Stimulated activated CD4-positive, alpha-beta T cell treated with anti-CD3 and anti-CD28 coated beads, Interleukin-1b, Interleukin-23, amount 100 ng/mL, for 24 hours (primary cell): ENCODE results near the gene CD82.
"Not testable (repeated sequence)": the region's sequence is repeated elsewhere in the genome, so short reads cannot be mapped to it uniquely, and the experiment has no call there.

Experiments
- DNase-seq, 4 experiments: peaks; one replicate each; pipeline ENCODE4 v3.0.0-alpha.2; 2020; ENCODE audit warnings: low read depth in 4 of 4, low spot score in 1 of 4

The CD82 gene

DNA sequence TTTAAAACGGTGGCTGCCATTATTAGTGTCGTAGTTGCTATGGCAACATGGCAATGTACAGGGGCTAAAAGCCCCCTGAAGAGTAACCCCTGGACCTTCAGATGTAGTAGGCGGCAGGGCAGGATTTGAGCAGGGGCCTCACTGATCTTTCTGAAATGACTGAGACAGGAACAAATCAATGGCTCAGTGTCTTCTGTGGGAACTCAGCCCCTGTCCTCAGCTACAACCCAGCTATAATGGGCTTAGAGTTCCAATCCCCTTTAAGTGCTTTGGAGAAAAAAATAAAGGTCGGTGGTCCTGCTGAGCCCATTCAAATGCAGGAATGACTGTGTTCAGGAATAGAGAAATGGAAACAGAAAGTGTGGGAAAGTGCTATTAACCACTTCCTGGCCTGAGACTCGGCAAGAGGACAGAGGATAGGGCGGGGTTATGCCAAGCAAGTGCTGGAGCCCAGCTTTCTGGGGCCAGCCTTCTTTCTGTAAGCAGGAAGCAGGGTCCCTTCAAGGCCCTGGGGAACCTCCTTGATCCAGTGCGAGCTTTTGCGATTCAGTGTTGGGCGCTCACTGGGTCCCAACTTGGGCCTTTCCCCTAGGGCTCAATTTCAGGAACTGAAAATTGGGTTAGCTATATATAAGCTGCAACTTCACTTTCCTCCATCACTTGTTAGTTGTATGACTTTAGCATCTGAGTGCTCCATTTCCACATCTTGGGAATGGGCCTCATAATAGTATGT is 6.1 kb upstream of the CD82 start:
- DNase-seq: no peak

DNA sequence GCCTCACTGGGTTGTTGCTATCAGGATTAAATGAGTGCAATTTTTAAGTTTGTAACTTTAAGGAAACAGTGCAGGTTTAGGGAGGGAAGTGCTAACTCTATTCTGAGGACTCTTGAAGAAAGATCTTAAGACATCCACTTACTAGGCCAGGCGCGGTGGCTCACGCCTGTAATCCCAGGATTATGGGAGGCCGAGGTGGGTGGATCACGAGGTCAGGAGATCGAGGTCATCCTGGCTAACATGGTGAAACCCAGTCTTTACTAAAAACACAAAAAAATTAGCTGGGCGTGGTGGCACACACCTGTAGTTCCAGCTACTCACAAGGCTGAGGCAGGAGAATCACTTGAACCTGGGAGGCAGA is 5.5 kb upstream of the CD82 start:
- not testable (repeated sequence) for DNase-seq

DNA sequence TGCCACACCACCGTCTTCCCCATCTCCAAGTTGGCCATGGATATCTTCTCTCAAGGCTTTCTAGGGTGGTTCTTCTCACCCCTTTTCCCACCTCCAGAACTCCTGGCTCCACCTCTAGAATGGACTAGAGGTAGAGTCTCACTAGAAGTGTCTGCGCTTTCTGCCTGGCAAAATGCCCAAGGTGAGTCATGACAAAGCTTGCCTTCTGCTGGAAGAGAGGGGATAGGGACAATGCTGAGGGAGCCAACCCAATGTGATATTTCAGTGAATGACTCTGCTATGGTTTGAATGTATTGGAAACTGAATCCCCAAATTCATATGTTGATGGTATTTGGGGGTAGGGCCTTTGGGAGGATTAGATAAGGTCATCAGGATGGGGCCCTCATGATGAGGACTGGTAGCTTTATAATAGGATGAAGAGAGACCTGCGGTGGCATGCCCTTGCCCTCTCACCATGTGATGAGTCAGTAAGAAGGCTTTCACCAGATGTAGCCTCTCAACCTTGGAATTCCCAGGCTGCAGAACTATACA is 4.1 kb upstream of the CD82 start:
- no peak for DNase-seq

DNA sequence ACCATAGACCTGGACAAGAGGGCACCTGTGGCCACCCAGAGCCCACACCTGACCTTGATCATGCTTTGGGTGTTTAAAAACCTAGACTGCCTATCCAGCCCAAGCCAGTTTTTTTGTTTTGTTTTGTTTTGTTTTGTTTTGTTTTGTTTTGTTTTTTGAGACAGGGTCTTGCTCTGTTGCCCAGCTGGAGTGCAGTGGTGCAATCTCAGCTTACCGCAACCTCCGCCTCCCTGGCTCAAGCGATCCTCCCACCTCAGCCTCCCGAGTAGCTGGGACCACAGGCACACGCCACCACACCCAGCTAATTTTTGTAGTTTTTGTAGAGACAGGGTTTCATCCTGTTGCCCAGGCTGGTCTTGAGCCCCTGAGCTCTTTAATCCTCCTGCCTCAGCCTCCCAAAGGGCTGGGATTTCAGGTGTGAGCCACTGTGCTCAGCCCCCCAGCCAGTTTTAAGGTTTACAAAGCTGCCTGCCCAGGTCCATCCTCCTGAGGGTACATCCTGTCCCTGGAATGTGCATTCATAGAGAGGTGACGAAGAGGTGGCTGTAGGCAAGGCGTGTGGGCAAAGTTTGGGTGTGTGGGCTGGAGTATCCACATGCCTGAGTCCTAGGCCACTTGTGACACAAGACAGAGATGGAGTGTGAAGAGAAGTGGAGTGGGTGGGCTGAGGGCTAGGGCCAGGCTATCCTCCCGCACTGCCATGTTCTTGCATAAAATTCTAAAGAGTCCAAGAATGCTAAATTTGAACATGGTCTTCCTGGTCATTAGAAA is 3.3 kb upstream of the CD82 start:
- no peak for DNase-seq

DNA sequence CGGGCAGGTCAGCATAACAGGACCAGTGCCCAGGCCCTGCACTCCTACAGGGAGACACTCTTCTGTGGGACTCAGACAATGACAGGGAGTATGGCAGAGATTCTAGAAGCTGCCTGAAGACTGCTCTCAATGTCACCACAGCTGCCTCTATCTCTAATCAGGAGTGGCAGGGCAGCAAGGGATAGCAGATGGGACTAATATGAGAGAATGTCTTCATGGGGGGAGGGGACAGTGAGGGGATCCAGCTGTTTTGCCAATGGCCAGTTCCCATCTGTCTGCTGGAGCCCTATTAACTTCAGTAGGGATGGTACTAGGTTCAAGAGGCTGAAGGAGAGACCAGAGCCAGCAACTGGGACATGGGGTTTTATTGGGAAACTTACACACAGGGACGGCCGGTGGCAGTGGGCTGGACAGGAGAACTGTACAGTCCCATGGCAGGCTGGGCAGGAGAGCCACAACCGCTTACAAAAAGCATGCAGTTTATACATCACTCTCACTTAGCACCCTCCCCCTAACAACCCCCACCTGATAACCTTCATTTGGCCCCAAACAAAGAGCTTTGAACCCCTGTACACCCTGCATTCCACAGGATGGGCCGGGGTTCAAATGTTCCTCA is 2.5 kb upstream of the CD82 start:
- no peak for DNase-seq

DNA sequence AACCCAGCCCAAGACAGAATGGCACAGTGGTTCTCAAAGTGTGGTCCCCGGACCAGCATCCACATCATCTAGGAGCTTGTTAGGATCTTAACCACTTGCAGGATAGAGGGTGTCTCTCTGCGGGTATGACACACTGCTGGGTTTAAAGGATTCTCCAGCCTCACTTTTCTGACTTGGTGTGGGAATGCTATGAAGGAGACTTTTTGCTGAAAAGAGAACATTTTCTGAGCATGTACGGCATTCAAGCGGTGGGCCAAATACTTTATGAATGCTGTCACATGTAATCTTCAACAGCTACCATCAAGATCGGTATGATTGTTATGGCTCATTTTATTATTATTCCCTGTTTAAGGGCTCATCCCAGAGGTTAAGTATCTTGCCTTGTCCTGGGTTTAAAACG is 1.8 kb upstream of the CD82 start:
- no peak for DNase-seq

DNA sequence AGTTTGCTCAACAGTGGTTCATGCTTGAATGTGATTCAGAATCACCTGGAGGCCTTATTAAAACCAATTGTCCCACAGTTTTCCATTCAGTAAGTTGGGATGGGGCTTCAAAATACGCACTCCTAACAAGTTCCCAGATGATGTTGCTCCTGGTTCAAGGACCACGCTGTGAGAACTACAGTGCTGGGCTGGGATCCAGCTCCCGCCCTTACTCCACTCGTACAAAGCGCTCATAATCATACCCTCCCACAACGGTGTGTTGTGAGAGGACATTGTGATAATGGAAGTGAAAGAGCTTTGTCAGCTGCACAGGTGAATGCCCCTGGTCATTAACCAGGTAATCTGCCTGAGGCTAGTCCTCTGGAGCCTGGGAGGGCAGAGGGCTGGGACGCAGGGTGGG is 1.3 kb upstream of the CD82 start:
- DNase-seq: no peak

DNA sequence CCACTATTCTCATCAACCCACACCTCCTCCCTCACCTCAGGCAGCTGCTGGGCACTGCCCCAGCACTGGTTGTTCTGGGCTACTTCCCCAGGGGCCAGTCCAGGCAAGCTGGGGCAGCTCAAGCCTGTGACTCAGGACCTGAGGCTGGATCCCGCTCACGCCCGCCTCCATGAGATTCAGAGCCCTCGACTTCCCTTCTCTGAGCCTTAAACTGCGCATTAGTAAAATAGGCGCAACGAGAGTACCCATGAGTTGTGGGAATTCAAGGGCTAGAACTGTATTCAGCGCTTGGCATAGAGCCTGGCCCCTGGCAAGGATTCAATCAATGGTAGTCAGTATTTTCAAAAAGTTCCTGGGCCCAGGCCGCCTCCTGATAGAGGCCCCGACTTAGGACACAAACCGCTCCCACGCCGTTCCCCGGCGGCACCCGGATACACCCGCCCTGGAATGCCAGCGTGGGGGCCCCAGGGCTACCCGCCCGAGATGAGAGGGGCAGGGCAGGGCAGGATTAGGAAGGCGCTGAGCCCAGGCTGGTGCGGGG is 723 bp upstream of the CD82 start:
- DNase-seq: no peak

DNA sequence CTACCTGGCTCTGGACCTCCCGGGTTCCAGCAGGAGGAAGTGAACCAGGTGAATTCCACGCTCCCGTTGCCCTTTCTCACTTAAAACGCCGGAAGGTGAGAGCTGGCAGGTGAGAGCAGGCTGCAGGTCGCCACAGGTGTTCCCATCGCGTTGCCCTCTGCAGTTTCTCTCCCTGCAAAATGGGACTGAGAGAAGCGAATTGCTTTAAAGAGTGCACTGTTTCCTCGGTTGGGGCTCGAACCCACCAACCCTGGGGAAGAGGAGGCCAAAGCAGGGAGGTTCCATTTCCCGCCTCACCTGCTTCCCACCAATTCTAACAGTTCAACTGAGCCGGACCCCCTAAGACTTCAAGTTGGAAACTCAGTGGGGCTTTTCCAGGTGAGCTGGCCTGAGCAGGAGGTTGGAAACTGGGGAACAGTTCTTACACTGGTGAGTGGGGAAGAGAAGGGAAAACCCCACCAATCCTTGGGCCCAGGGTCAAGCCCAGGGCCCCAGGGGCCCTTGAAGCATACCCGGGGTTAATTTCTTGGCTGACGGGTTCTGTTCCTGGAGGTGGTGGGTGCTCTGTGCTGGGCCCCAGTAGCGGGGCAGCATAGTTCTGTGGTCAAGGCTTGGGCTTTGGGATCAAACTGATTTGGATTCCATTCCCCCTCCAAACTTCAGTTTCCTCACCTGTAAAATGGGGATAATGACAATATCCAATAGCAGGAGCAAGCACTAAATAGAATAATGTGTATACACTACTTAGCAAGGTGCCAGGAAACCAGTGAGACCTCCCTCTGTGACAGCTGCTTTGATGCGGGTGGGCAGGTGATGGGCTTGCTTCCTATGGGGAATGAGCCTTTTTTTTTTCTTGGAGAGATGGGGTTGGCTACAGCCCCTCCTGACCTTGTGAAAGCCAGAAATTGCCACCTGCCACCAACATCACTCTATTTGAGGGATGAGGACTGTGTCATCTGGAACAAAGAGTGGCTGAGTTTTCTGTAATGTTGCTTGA is 788 bp downstream of the CD82 start:
- DNase-seq: no peak

DNA sequence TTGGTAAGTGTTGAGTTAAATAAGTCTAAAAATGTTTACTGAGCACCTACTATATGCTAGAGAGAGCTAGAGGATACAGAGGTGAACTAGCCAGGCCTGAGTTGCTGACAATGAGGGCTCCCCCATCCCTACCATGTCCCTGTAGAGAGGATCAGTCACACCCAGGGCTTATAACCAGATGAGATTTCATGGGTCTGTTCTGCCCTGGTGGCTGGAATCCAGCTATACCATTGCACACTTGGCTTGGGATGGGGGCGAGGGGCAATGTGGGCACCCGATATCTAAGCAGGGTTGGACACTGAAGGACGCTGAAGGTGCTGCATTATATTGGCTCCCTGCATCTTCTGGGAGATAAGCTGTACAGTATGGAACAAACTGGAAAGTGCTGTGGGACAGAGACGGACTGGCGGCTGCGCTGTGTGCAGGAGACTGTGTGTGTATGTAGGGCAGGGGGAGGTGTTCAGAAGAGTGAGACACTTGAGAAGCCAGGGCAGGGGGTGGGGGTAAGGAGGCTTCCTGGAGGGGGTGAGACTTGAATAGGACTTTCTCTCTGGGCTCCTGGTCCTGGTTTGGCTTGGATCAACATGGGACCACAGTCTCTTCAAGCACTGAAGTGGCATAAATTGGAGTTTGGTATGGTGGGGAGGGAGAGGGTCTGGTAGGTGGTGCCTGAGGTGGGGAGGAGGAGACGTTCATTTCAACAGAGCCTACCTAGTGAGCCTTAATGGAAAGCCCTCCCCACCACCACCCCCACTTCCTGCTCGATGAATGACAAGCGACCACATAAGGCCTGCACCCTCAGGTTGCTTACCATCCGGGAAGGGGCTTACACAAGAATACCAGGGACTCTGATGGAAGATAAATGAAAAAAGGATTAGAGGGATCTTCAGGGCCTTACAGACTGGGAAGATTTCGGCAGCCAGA is 1.8 kb downstream of the CD82 start:
- DNase-seq: no peak

DNA sequence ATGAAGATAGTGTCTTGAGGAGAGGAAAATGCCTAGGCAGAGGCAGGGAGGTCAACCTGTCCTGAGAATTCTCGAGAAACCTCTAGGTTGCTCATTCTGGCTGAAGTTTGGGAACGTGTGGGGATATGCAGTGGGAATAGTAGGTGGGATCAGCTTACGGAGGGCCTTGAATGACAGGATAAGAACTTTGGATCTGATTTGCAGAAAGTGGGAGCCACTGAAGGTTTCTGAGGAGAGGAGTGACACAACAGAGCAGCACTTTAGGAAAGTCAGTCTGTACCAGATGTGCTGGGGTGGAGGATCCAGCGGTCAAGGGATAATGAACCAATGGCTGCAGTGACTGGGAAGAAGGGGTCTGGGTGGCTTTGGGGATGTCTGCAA is 2.4 kb downstream of the CD82 start:
- DNase-seq: no peak

DNA sequence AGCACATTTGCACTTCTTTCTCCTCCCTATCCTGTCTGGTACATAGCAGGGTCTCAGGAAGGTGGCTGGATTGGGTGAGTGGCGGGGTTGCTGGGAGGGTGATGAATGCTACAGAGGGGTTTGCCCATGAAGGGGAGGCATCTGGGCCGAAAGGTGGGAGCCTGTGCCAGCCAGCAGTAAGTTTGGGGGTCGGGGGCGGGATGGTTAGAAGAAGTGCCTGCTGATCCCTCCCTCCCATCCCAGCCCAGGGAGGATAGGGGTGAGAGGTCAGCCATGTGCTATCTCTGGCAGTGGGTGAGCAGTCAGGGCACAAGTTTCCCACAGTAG is 2.8 kb downstream of the CD82 start:
- DNase-seq: no peak

DNA sequence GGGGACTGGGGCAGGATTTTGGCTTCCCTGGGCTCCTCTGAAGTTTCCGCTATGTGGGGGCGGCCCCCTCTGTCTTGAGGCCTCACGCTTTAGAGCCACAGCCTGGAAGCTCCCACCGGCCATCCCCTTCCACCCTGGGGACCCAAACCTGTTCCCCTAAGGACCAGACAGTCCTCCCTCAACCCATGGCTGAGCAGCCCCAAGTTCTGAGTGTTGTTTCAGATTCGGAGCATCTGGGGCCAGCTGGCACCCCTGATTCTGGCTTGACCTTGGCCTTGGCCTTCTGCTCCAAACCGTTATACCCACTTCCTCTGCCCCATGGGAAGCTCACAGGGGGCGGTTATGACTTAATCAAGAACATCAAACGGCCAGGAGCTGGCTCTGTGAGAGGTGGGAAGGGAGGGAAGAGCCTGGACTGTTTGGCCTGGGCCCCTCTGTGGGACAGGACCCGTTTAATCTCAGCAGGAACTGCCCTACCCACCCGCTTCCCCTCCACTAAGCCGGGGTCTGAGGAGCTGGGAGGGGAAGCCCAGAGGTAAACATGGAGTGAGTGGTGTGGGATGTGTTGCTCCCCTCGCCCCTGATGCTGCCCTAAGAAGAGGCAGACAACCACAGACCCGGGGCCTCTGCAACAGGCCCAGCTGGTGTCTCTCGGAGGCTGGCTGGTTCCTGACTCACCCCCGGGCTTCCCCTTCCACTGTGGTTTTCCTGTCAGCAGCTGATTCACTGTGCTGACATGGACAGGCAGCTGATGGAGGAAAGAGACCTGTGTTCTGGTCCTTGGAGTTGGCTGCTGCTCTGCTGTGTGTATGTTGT is 3.4 kb downstream of the CD82 start:
- peak; percentile 65 to 89 (median 74) for DNase-seq

DNA sequence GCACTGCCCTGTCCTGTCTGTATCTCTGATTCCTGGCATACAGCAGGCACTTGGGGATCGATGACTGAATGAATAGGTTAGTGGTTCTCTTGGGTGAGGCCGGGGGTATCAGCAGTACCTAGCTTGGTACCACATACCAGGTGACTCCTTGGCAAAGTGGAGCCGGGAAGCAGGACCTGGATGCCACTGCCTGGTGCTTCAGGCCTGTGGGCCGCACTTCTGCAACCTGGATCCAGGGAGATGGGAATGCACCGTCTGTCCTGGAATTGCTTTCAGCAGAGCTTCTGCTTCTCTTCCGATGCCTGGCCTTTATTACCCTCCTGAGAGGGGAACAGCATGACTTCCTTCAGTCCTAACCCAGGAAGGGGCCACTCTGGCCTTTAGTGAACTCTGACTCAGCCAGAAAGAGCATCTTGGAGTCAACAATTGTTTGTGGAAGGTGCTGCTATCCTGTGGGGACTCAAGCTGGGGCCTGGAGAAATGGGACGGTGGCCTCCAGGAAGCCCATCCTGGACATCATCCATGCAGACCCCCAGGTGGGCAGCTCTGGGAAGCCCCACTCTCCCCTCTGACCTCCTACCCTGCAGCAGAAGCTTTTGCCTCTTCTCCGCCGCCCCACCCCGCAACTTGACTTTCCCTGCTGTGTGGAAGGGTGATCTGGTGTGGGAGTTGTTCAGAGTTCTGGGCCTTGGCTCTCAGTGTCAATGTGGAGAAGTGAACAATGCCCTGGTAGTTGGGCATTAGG is 5.1 kb downstream of the CD82 start:
- DNase-seq: no peak

DNA sequence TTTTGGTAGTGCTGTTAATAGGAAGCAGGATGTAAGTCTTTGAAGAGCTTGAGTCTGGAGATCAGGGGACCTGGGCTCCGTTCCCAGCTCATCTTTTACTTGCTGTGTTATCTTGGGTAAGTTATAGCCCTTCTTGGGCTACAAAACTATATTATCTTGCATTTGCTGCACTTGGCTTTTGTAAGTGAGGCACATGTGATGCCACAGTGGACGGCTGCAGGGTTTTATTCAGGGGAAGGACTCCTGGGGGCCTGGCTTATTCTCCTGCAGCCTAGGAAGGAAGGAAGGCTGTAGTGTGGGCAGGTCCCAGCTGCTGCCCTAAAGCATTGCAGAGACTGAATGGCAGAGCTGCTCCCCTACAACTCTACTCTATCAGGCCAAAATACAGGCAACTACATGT is 6.4 kb downstream of the CD82 start:
- no peak for DNase-seq

DNA sequence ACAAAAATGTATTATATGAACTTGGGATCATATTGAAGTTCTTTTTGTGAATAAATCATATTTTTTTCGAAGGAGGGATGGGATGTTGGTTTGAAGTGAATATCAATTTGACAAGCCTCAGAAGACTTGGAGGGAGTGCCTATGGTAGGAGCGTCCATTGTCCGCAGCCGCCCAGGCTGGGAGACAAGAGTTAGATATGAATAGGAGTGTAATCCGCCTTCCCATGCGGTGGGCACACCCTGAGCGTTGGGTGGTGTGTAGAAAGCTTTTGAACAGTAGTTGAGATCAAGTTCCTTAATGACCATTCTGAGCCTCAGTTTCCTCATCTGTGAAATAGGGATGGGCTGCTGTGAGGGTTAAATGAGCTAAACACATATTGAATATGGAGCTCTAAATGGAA is 7.0 kb downstream of the CD82 start:
- DNase-seq: no peak

DNA sequence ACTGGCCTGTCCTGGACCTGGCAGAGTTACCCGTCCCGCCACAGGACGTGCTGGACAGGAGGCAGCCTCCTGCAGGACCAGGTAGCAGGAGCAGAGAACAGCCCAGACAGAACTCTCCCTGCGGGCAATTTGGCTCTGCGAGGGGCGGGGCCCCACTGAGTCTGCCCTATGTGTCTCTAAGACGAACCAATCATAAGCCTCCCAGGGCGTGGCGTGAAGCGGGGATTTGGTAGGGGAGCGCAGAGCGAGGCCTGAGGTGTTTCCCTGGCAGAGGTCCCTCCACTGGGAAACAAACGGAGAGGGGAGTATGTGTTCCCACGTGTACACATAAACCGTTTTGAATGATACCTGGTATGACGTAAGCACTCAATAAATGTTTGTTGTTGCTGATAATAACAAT is 7.4 kb downstream of the CD82 start:
- no peak for DNase-seq

DNA sequence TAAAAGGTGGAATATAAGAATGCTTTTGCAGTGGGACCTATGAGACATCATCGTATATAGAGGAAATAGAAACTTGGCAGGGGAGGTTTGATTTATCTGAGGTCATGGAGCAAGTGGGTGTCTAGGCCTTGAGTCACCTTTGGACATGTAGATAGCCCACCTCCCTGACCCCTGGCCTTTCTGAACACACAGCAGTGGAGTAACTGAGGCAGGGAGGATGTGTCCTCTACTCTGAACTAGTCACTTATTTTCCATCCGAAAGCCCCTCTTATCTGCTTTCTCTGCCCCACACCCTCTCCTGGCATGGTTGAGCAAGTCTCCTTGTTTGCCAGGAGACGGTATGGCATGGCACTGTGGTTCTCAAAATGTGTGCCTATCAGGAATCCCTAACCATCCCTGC is 7.9 kb downstream of the CD82 start:
- no peak for DNase-seq
